Trophoblast cell (in vitro differentiated cells and primary cell): ENCODE measurements around the gene TSSK2.

ENCODE experiments used
- DNase-seq, 2 donors: peaks; one replicate each; pipeline ENCODE4 v3.0.0-alpha.2; 2016
- H2AFZ ChIP-seq: 2 replicates; pipeline ENCODE4 v1.6.1; 2013; ENCODE audit warnings: low read length, moderate library complexity, mild to moderate bottlenecking; ENCODE audit not compliant: insufficient read depth, poor library complexity
- H2AK5ac ChIP-seq: 2 replicates; pipeline ENCODE4 v1.6.1; 2013; ENCODE audit warnings: mild to moderate bottlenecking, low read length
- H2BK120ac ChIP-seq: 2 replicates; pipeline ENCODE4 v1.6.1; 2013; ENCODE audit warnings: low read length, mild to moderate bottlenecking, moderate library complexity; ENCODE audit not compliant: insufficient read depth, poor library complexity
- H2BK12ac ChIP-seq: 2 replicates; pipeline ENCODE4 v1.6.1; 2013; ENCODE audit warnings: mild to moderate bottlenecking, low read length, moderate library complexity
- H2BK5ac ChIP-seq: 2 replicates; pipeline ENCODE4 v1.6.1; 2013; ENCODE audit warnings: low read length, low read depth, moderate library complexity, mild to moderate bottlenecking; ENCODE audit not compliant: poor library complexity
- H3K14ac ChIP-seq: 2 replicates; pipeline ENCODE4 v1.6.1; 2013; ENCODE audit warnings: mild to moderate bottlenecking, low read length
- H3K18ac ChIP-seq: 2 replicates; pipeline ENCODE4 v1.6.1; 2013; ENCODE audit warnings: mild to moderate bottlenecking, low read length
- H3K23ac ChIP-seq: 2 replicates; pipeline ENCODE4 v1.6.1; 2013; ENCODE audit warnings: low read length
- H3K27ac ChIP-seq: 2 replicates; pipeline ENCODE4 v1.5.1; 2013; ENCODE audit warnings: low read depth, mild to moderate bottlenecking, inconsistent platforms, low read length, moderate library complexity
- H3K27me3 ChIP-seq: 2 replicates; pipeline ENCODE4 v1.6.1; 2013; ENCODE audit warnings: inconsistent platforms, mild to moderate bottlenecking, low read length, moderate library complexity; ENCODE audit not compliant: insufficient read depth
- H3K36me3 ChIP-seq, 2 experiments: 1 replicate in 1 of 2; 2 replicates in 1 of 2; pipeline ENCODE4 v1.6.1; 2013; ENCODE audit warnings: low read length in 2 of 2, mild to moderate bottlenecking in 2 of 2, moderate library complexity in 1 of 2; ENCODE audit not compliant: insufficient read depth in 2 of 2, control insufficient read depth in 1 of 2
- H3K4ac ChIP-seq: 2 replicates; pipeline ENCODE4 v1.6.1; 2013; ENCODE audit warnings: low read depth, mild to moderate bottlenecking, low read length, moderate library complexity
- H3K4me1 ChIP-seq, 2 experiments: 1 replicate in 1 of 2; 2 replicates in 1 of 2; pipeline ENCODE4 v1.6.1; 2013; ENCODE audit warnings: low read length in 2 of 2, mild to moderate bottlenecking in 2 of 2, moderate library complexity in 1 of 2; ENCODE audit not compliant: insufficient read depth in 2 of 2, control insufficient read depth in 1 of 2
- H3K4me2 ChIP-seq: 2 replicates; pipeline ENCODE4 v1.6.1; 2013; ENCODE audit warnings: inconsistent platforms, mild to moderate bottlenecking, low read length, moderate library complexity
- H3K4me3 ChIP-seq: 2 replicates; pipeline ENCODE4 v1.5.1; 2013; ENCODE audit warnings: mild to moderate bottlenecking, low read depth, low read length, inconsistent platforms
- H3K79me1 ChIP-seq: one replicate; pipeline ENCODE4 v1.6.1; 2013; ENCODE audit warnings: low read length
- H3K79me2 ChIP-seq: 2 replicates; pipeline ENCODE4 v1.6.1; 2013; ENCODE audit warnings: low read length, mild to moderate bottlenecking; ENCODE audit not compliant: control insufficient read depth, insufficient read depth, poor library complexity
- H3K9ac ChIP-seq: 2 replicates; pipeline ENCODE4 v1.6.1; 2013; ENCODE audit warnings: mild to moderate bottlenecking, low read length
- H3K9me3 ChIP-seq: 2 replicates; pipeline ENCODE4 v1.6.1; 2013; ENCODE audit warnings: low read depth, mild to moderate bottlenecking, control low read depth, inconsistent platforms, low read length; ENCODE audit not compliant: insufficient read depth
- H4K12ac ChIP-seq: 2 replicates; pipeline ENCODE4 v1.6.1; 2013; ENCODE audit warnings: low read depth, mild to moderate bottlenecking, low read length, moderate library complexity
- H4K8ac ChIP-seq: 2 replicates; pipeline ENCODE4 v1.6.1; 2013; ENCODE audit warnings: low read depth, mild to moderate bottlenecking, low read length, moderate library complexity
- H4K91ac ChIP-seq: one replicate; pipeline ENCODE4 v1.6.1; 2013; ENCODE audit warnings: low read depth, mild to moderate bottlenecking, low read length, moderate library complexity
- WGBS: extraction: QIAGEN DNeasy Blood & Tissue Kit; methylation state at CpG from one replicate; pipeline ENCODE4 v1.1.7; 2013; ENCODE audit warnings: missing lambda C conversion rate; ENCODE audit not compliant: insufficient read length, insufficient coverage; ENCODE audit errors: extremely low coverage; 5-methylcytosine and 5-hydroxymethylcytosine counted together

The TSSK2 gene

DNA sequence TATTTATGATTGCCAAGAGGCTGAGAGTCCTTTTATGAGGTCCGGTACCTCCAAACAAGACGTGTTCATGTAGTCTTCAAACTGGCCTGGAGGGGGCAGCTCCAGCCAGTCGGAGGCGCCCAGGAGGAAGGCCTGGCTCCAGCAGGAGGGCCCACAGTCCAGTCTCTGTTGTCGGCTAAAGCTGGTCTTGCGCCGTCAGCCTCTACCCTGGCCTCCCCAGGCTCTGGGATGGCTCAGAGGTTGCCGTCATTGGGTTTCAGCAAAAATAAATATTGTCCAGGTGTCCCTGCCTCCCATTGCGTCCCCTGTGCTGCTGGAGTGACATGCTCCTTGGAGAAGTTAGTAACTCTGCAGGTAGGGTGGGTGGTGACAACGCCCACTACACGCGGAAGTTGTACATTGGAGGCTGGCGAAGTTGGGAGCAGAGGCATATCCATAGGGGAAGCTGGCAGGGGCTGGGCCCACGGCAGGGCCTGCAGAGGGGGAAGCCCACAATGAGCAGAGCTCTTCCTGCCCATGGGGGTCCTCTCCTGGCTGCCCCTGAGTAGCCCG is 48.5 kb downstream of the TSSK2 start:
- peak overlapping the region; percentile 37 for H4K8ac ChIP-seq
- no peak overlapping the region for H2AK5ac ChIP-seq
- peaks cover 14% of the 10 kb centered on the region for H3K79me1 ChIP-seq
- no peak overlapping the region for H4K12ac ChIP-seq
- peak overlapping the region; percentile 89 for H3K4me2 ChIP-seq
- H3K27me3 ChIP-seq: no peaks in the 10 kb centered on the region
- no peak overlapping the region for H3K4ac ChIP-seq
- no CpG with 5 or more reads among the region's 15 CpGs for WGBS
- H2AFZ ChIP-seq: peak overlapping the region; percentile 69
- H3K27ac ChIP-seq: no peak overlapping the region
- no peak overlapping the region for H2BK120ac ChIP-seq
- no peak overlapping the region for H2BK12ac ChIP-seq
- peaks cover 14% of the 10 kb centered on the region for H3K79me2 ChIP-seq
- peaks cover 20 to 22% of the 10 kb centered on the region in 2 experiments for H3K36me3 ChIP-seq
- no peak overlapping the region for H3K14ac ChIP-seq
- peaks cover 25 to 36% of the 10 kb centered on the region in 2 experiments for H3K4me1 ChIP-seq
- no peak overlapping the region for H3K23ac ChIP-seq
- peaks cover 1% of the 10 kb centered on the region for H3K9me3 ChIP-seq
- H3K4me3 ChIP-seq: no peak overlapping the region
- no peak overlapping the region for H3K9ac ChIP-seq
- H3K18ac ChIP-seq: no peak overlapping the region
- H4K91ac ChIP-seq: no peak overlapping the region
- no peak overlapping the region for H2BK5ac ChIP-seq
- DNase-seq: peak; percentile 69 to 79

DNA sequence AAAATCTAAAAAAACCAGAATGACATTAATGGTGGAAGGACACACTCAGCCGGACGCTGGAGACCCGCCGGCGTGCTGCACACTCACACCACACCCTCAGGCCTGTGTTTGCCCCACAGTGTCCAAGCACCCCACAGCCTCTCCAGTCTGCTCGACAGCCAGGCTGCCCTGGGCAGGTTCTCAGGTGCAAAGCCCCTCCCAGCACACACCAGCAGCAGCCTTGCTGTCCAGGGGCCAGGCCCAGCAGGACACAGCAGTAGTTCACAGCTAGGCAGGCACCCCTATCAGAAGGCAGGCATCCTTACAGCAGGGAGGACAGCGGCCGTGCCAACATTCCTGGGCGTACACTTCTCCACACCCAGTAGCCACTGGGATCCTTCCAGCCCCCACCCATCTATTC is 49.1 kb downstream of the TSSK2 start:
- peaks cover 19% of the 10 kb centered on the region in 2 experiments for H3K36me3 ChIP-seq
- H2BK5ac ChIP-seq: no peak overlapping the region
- no CpG with 5 or more reads among the region's 9 CpGs for WGBS

DNA sequence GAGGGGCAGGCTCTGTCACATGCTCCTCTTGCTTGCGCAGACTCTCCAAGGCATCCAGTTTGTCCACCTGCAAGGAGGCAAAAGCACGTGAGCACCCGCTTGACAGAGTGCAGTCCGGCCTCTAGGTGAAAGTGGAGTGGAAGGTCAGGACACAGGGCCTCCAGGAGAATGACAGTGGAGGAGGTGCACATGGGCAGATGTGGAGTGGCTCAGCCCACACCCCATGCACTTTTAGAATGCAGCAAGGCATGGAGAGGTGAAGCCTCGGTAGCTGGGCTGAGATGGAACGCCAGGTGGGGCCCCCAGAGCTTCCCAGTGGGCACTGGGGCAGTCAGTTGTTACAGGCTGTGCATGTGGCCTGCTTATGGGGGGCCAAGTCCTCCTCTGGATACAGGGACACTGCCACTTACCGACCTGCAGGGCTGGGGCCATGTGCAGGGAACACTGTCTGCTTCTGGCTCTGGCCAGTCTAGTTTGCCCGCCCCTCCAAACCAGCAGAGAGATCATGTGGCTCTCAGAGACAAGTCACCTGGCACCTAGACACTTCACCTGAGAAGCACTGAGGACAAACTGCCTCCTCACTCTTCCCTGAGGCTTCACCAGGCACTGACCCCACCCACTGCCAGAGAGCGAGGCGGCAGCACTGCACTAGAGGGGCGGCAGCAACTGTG is 49.8 kb downstream of the TSSK2 start:
- Histone ChIP-seq H2AK5ac (no peak overlapping the region), H3K23ac (no peak overlapping the region), H3K18ac (no peak overlapping the region), H3K4me3 (no peak overlapping the region), H2BK12ac (no peak overlapping the region), H3K27ac (no peak overlapping the region), H3K9ac (no peak overlapping the region), H3K4ac (no peak overlapping the region), H4K12ac (no peak overlapping the region), H2BK120ac (no peak overlapping the region), H3K27me3 (no peaks in the 10 kb centered on the region), H2AFZ (no peak overlapping the region), H3K79me1 (peaks cover 14% of the 10 kb centered on the region), H3K79me2 (peaks cover 14% of the 10 kb centered on the region), H4K91ac (no peak overlapping the region), H3K4me2 (no peak overlapping the region), H3K14ac (no peak overlapping the region), H3K4me1 (peaks cover 14 to 23% of the 10 kb centered on the region in 2 experiments), H3K36me3 (peaks cover 13% of the 10 kb centered on the region in 2 experiments), H4K8ac (no peak overlapping the region), H2BK5ac (no peak overlapping the region), H3K9me3 (no peaks in the 10 kb centered on the region)
- WGBS: no CpG with 5 or more reads among the region's 11 CpGs
- no peak for DNase-seq

More for the DNA sequence above, 49.1 kb downstream of the TSSK2 start:
- no peak overlapping the region for H4K91ac ChIP-seq
- no peak overlapping the region for H3K14ac ChIP-seq
- no peak overlapping the region for H2AK5ac ChIP-seq
- no peak overlapping the region for H2AFZ ChIP-seq
- no peak for DNase-seq
- H3K79me2 ChIP-seq: peaks cover 14% of the 10 kb centered on the region
- no peak overlapping the region for H2BK120ac ChIP-seq
- H3K27me3 ChIP-seq: no peaks in the 10 kb centered on the region
- no peak overlapping the region for H3K27ac ChIP-seq
- no peak overlapping the region for H3K23ac ChIP-seq
- H3K18ac ChIP-seq: no peak overlapping the region
- peaks cover 14% of the 10 kb centered on the region for H3K79me1 ChIP-seq
- no peak overlapping the region for H4K12ac ChIP-seq
- no peak overlapping the region for H3K4me2 ChIP-seq
- H3K4me1 ChIP-seq: peaks cover 19 to 29% of the 10 kb centered on the region in 2 experiments
- peaks cover 1% of the 10 kb centered on the region for H3K9me3 ChIP-seq
- H3K9ac ChIP-seq: no peak overlapping the region
- no peak overlapping the region for H3K4ac ChIP-seq
- H2BK12ac ChIP-seq: no peak overlapping the region
- H4K8ac ChIP-seq: no peak overlapping the region
- peak overlapping the region; percentile 43 for H3K4me3 ChIP-seq

DNA sequence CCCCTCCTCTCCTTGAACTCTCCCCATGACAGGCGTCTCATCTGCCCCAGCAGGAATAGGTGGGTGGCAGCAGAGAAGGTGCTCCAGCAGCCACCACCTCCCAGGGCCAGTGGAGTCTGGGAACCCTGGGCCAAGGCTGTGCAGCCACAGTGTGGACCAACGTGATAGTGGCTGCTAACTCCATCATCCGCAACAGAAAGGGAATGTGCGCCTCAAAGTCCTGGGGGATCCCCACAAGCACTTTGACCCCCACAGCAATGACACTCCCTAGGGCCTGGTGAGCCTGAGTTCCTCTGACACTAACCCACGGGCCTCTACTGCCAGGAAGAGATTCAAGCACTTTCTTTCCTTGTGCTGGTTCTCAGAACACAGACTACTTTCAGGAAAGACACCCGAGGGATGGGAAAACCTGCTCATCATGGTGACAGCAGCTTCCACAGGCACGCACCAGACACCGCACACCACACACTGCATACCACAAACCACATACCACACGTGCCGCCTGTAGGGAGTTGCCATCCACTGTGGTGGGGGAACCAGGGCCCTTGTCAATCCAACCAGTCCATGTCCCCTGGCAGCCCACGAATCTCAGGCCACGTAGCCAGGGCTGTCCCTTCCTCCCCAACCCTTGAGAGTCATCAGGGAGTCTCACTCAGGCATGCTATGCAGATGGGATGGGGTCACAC is 50.8 kb downstream of the TSSK2 start:
- Histone ChIP-seq H3K79me2 (peaks cover 14% of the 10 kb centered on the region), H3K18ac (no peak overlapping the region), H3K79me1 (peaks cover 14% of the 10 kb centered on the region), H4K12ac (no peak overlapping the region), H4K8ac (no peak overlapping the region), H4K91ac (no peak overlapping the region), H2BK120ac (no peak overlapping the region), H2AK5ac (no peak overlapping the region), H2BK12ac (no peak overlapping the region), H3K36me3 (peaks cover 3% of the 10 kb centered on the region in 2 experiments), H3K9ac (no peak overlapping the region), H3K23ac (no peak overlapping the region), H3K27me3 (no peaks in the 10 kb centered on the region), H3K9me3 (no peaks in the 10 kb centered on the region), H3K4ac (no peak overlapping the region), H3K27ac (no peak overlapping the region), H2AFZ (no peak overlapping the region), H2BK5ac (no peak overlapping the region), H3K14ac (no peak overlapping the region), H3K4me3 (no peak overlapping the region), H3K4me1 (peaks cover 6 to 14% of the 10 kb centered on the region in 2 experiments), H3K4me2 (no peak overlapping the region)
- no peak for DNase-seq
- WGBS: no CpG with 5 or more reads among the region's 12 CpGs
